Hindlimb muscle (tissue), 1 donor: ENCODE results near the gene MOXD1. TPM values are rescaled to one million over a fixed set of nuclear protein-coding genes. Genes with fewer than 3 reads are reported as not detected.
A peak's percentile ranks its signal among the peaks of the same experiment; 100 is the strongest.
"Not testable (repeated sequence)": the region's sequence is repeated elsewhere in the genome, so short reads cannot be mapped to it uniquely, and the experiment has no call there.

ENCODE experiments used
- DNase-seq: peaks from one replicate; pipeline ENCODE4 v3.0.0-alpha.2; 2013
- polyA plus RNA-seq: library from polyadenylated mRNA; unstranded; fragments of 120-200 nt; gene quantifications from one replicate; pipeline ENCODE4 v1.2.1, GENCODE V29; 2013; ENCODE audit not compliant: insufficient read length

Gene MOXD1
- polyA plus RNA-seq, 1 donor: 2.3 TPM

GRCh38 chr6:132351986-132352385 is 49.3 kb downstream of the MOXD1 start:
- DNase-seq: not testable (repeated sequence)

GRCh38 chr6:132348231-132348630 is 53.0 kb downstream of the MOXD1 start:
- DNase-seq: no peak

- no peak for DNase-seq
Measured at GRCh38 chr6:132344811-132345210, 56.5 kb downstream of the MOXD1 start.

- DNase-seq: no peak
Measured at GRCh38 chr6:132341646-132342045, 59.6 kb downstream of the MOXD1 start.

- no peak for DNase-seq
Measured at GRCh38 chr6:132334521-132334885, 66.8 kb downstream of the MOXD1 start.

- DNase-seq: no peak
Measured at GRCh38 chr6:132333639-132334520, 67.4 kb downstream of the MOXD1 start.

- DNase-seq: no peak
Measured at GRCh38 chr6:132330759-132331158, 70.5 kb downstream of the MOXD1 start.

GRCh38 chr6:132322398-132322797 is 78.9 kb downstream of the MOXD1 start:
- DNase-seq: no peak

- DNase-seq: no peak
Measured at GRCh38 chr6:132320007-132320406, 81.3 kb downstream of the MOXD1 start.

GRCh38 chr6:132316970-132317369 is 84.3 kb downstream of the MOXD1 start:
- no peak for DNase-seq

- no peak for DNase-seq
Measured at GRCh38 chr6:132314432-132314831, 86.8 kb downstream of the MOXD1 start.

- peak; percentile 19 for DNase-seq
Measured at GRCh38 chr6:132310921-132311320, 90.4 kb downstream of the MOXD1 start.

- DNase-seq: not testable (repeated sequence)
Measured at GRCh38 chr6:132310151-132310550, 91.1 kb downstream of the MOXD1 start.

- no peak for DNase-seq
Measured at GRCh38 chr6:132304891-132305305, 96.4 kb downstream of the MOXD1 start.

- DNase-seq: peak; percentile 25
Measured at GRCh38 chr6:132300323-132300949, 100.8 kb downstream of the MOXD1 start.

GRCh38 chr6:132298344-132298949 is 102.8 kb downstream of the MOXD1 start:
- DNase-seq: peak; percentile 52

GRCh38 chr6:132289756-132290155 is 111.5 kb downstream of the MOXD1 start:
- DNase-seq: no peak

- no peak for DNase-seq
Measured at GRCh38 chr6:132287101-132287500, 114.2 kb downstream of the MOXD1 start.

GRCh38 chr6:132286298-132287019 is 114.8 kb downstream of the MOXD1 start:
- no peak for DNase-seq

- DNase-seq: no peak
Measured at GRCh38 chr6:132285004-132285780, 116.1 kb downstream of the MOXD1 start.

- no peak for DNase-seq
Measured at GRCh38 chr6:132282696-132283095, 118.6 kb downstream of the MOXD1 start.

GRCh38 chr6:132280436-132280835 is 120.8 kb downstream of the MOXD1 start:
- DNase-seq: no peak
